ENCODE measurements around the gene USP31. TPM values are rescaled to one million over a fixed set of nuclear protein-coding genes. Genes with fewer than 3 reads are reported as not detected.
A peak's percentile ranks its signal among the peaks of the same experiment; 100 is the strongest.

USP31 gene
- 4.1 and 6.1 TPM in 2 replicates for total RNA-seq (2014; rRNA removed; shearing (Covaris generic))

DNA sequence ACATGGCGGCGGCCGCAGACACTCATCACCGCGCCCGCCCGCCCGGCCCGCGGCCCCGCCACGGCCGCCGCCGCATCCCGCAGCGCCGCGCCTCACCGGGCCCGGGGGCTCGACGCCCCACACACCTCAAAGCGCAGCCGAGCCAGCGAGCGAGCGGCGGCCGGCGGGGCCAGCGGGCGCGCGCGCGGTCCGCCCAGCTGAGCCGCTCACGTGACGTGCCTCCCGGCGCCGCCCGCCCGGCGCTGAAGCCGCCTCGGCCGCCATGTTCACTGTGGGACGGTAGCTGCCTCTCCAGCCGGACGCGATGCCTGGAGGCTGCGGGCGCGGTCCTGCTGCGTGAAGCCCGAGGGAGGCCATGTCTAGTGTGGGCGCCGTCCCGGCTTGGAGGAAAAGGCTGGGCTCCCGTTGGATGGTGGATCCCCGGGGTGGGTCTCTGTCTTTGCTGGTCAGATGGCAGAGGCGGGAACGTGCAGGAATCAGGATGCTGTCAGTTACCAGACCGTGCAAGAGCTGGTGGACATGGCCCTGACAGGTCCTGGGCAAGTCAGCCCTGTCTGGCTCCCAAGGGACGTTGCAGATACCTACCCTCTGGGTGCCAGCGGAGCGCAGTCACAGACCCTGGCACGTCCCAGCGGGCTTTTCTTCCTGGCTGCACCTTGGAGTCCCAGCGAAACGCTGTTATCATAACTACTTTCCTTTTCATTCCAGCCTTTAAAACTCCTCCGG lies at the start of gene USP31:
Gene USP31, minus strand, starts transcription at position 186 of the 726 bp plus-strand sequence. Its CDS starts 182 bp downstream, at position 4.
- Histone ChIP-seq H3K27ac (no peak within 1 kb of the TSS), H3K4me1 (replicated peaks) (peaks cover 27% of the 10 kb centered on the region)

GRCh38 chr16:23196539-23196938 lies 47.3 kb upstream of the USP31 start:
- Histone ChIP-seq H3K36me3 (no peaks in the 10 kb centered on the region), H3K9me3 (replicated peaks) (no peaks in the 10 kb centered on the region), H3K27me3 (replicated peaks) (0 out of 2 replicates have a peak, but pooled peaks cover 3% of the 10 kb centered on the region), H3K4me3 (no peak overlapping the region), H3K27ac (no peak overlapping the region), H3K4me1 (replicated peaks) (no peaks in the 10 kb centered on the region)
- no peak for DNase-seq (ENCODE audit: low read depth in 1 of 2, low spot score in 2 of 2)

More for the DNA sequence above, at the start of gene USP31:
- peak; percentile 83 to 96 for DNase-seq (ENCODE audit: low read depth in 1 of 2, low spot score in 2 of 2)
- H3K36me3 ChIP-seq = no peaks in the 10 kb centered on the region; the same call in 1 of the 2 replicates
- peaks cover 3% of the 10 kb centered on the region; the same call in 1 of the 2 replicates for H3K27me3 ChIP-seq (replicated peaks)
- no peaks in the 10 kb centered on the region; the same call in 1 of the 2 replicates for H3K9me3 ChIP-seq (replicated peaks)
- H3K4me3 ChIP-seq = peak within 1 kb of the TSS; percentile 93

DNA sequence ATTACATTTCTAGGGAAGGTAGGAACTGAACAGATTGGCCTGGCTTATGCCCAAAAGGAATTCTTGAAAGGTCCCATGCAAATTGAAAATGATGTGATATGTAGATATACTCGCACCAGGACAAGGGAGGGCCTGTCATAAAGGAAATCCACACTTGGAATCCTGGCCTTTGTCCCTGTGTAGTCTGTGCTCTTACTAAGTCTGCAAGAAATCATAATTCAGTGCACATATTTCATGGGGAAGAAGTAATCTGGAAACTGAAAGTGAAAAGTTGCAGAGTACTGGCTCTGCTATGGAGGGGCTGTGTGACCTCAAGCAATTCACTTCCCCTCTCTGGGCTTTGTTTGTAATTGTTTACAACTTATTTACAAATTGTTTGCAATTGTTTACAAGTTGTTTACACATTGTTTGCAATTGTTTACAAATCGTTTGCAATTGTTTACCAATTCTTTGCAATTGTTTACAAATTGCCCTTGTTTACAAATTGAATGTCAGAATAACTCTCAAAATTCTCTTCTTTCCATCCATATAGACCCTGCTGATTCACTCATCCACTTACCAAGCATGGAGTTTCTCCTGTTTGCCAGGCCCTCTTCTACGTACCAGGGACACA lies 46.2 kb upstream of the USP31 start:
- Histone ChIP-seq H3K9me3 (replicated peaks) (no peaks in the 10 kb centered on the region), H3K36me3 (no peaks in the 10 kb centered on the region), H3K4me1 (replicated peaks) (no peaks in the 10 kb centered on the region), H3K4me3 (no peak overlapping the region), H3K27me3 (replicated peaks) (no peaks in the 10 kb centered on the region), H3K27ac (no peak overlapping the region)
- no peak for DNase-seq (ENCODE audit: low read depth in 1 of 2, low spot score in 2 of 2)

- H3K4me3 ChIP-seq = no peak overlapping the region
- no peaks in the 10 kb centered on the region for H3K4me1 ChIP-seq (replicated peaks)
- no peaks in the 10 kb centered on the region for H3K36me3 ChIP-seq
- H3K27ac ChIP-seq = no peak overlapping the region
- no peak for DNase-seq (ENCODE audit: low read depth in 1 of 2, low spot score in 2 of 2)
- H3K9me3 ChIP-seq (replicated peaks) = no peaks in the 10 kb centered on the region
- no peaks in the 10 kb centered on the region for H3K27me3 ChIP-seq (replicated peaks)
Measured at GRCh38 chr16:23194497-23195221, 45.4 kb upstream of the USP31 start.

DNA sequence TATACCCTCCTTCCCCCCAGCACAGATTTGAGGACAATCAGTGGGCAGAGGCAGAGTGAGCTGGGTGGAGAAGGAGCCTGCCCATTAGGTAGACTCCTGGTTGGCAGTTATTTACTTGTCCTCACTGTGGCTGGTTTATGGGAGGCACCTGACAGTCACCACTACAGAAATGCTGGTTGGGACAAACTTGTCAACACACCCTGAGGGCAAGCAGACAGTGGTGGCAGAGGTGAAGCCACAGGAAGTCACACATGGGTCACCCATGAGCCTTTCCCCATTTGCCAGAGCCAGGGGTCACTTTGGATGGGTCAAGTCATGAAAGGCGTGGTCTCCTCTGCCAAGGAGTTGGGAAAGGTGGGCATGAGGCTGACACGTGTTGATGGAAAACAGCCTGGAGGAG lies 39.7 kb upstream of the USP31 start:
- H3K27ac ChIP-seq = no peak overlapping the region
- H3K36me3 ChIP-seq = no peaks in the 10 kb centered on the region
- H3K9me3 ChIP-seq (replicated peaks) = no peaks in the 10 kb centered on the region
- no peak overlapping the region for H3K4me3 ChIP-seq
- no peak for DNase-seq (ENCODE audit: low read depth in 1 of 2, low spot score in 2 of 2)
- peaks cover 20% of the 10 kb centered on the region for H3K27me3 ChIP-seq (replicated peaks)
- H3K4me1 ChIP-seq (replicated peaks) = no peaks in the 10 kb centered on the region

DNA sequence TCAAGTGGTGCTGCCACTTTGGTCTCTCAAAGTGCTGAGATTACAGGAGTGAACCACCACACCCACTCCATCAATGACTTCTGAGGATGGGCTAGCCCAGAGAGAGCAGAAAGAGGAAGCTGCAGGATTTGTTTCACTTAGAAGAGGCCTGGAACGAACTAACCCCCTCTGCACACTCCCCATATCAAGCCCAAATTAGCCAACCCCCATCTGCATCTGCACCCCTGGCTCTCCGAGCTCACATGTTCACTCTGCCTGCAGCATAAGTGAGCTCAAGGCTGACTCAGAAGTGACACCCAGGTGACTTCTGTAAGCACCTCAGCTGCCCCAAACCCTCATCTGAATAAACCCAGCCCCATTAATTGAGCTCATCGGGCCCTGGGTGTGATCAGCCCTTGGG lies 38.1 kb upstream of the USP31 start:
- no peak overlapping the region for H3K4me3 ChIP-seq
- peaks cover 36% of the 10 kb centered on the region for H3K27me3 ChIP-seq (replicated peaks)
- DNase-seq (ENCODE audit: low read depth in 1 of 2, low spot score in 2 of 2) = no peak
- no peak overlapping the region for H3K27ac ChIP-seq
- peaks cover 10% of the 10 kb centered on the region for H3K4me1 ChIP-seq (replicated peaks)
- H3K36me3 ChIP-seq = no peaks in the 10 kb centered on the region
- no peaks in the 10 kb centered on the region for H3K9me3 ChIP-seq (replicated peaks)

GRCh38 chr16:23186171-23186570 lies 36.9 kb upstream of the USP31 start:
- DNase-seq (ENCODE audit: low read depth in 1 of 2, low spot score in 2 of 2) = no peak
- H3K4me1 ChIP-seq (replicated peaks) = peaks cover 15% of the 10 kb centered on the region
- no peaks in the 10 kb centered on the region for H3K9me3 ChIP-seq (replicated peaks)
- H3K27me3 ChIP-seq (replicated peaks) = peaks cover 39% of the 10 kb centered on the region
- H3K36me3 ChIP-seq = no peaks in the 10 kb centered on the region
- H3K4me3 ChIP-seq = no peak overlapping the region
- H3K27ac ChIP-seq = no peak overlapping the region

DNA sequence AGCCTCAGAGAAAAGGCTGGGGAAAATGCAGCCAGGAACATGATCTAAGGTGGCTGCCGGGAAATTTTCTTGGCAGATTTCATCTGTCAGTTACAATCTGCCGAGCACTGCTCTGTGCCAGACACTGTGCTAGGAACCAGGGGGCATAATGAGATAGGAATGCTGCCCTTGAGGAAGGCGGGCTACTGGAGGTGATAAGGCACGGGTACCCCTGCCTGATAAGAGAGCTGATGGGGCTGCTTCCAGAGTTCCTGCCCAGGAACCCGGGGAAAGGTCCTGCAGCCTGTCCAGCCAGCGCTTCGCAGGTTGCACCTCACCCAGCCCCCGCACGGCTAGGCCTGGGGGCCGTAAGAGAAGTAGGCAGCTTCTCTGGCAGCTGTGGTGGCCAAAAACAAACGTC lies 36.4 kb upstream of the USP31 start:
- H3K4me3 ChIP-seq = no peak overlapping the region
- H3K9me3 ChIP-seq (replicated peaks) = no peaks in the 10 kb centered on the region
- H3K27ac ChIP-seq = no peak overlapping the region
- no peaks in the 10 kb centered on the region for H3K36me3 ChIP-seq
- H3K27me3 ChIP-seq (replicated peaks) = peaks cover 42% of the 10 kb centered on the region
- no peak for DNase-seq (ENCODE audit: low read depth in 1 of 2, low spot score in 2 of 2)
- peaks cover 15% of the 10 kb centered on the region for H3K4me1 ChIP-seq (replicated peaks)

DNA sequence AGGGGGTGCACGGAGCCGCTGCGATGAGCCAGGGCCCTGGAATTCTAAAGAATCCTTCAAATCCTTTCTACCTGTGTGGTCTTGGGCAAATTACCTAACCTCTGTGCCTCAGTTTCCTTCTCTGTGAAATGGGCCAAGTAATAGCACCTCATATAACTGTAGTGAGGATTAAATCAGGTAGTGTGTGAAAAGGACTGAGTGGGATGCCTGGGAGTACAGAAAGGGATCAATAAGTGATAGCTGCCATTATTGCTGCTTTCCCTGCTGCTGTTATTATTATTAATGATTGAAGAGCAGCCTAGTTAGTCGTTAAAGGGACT lies 34.3 kb upstream of the USP31 start:
- Histone ChIP-seq H3K27me3 (replicated peaks) (peaks cover 42% of the 10 kb centered on the region), H3K36me3 (no peaks in the 10 kb centered on the region), H3K27ac (no peak overlapping the region), H3K4me3 (no peak overlapping the region), H3K9me3 (replicated peaks) (no peaks in the 10 kb centered on the region), H3K4me1 (replicated peaks) (peaks cover 15% of the 10 kb centered on the region)
- no peak for DNase-seq (ENCODE audit: low read depth in 1 of 2, low spot score in 2 of 2)

DNA sequence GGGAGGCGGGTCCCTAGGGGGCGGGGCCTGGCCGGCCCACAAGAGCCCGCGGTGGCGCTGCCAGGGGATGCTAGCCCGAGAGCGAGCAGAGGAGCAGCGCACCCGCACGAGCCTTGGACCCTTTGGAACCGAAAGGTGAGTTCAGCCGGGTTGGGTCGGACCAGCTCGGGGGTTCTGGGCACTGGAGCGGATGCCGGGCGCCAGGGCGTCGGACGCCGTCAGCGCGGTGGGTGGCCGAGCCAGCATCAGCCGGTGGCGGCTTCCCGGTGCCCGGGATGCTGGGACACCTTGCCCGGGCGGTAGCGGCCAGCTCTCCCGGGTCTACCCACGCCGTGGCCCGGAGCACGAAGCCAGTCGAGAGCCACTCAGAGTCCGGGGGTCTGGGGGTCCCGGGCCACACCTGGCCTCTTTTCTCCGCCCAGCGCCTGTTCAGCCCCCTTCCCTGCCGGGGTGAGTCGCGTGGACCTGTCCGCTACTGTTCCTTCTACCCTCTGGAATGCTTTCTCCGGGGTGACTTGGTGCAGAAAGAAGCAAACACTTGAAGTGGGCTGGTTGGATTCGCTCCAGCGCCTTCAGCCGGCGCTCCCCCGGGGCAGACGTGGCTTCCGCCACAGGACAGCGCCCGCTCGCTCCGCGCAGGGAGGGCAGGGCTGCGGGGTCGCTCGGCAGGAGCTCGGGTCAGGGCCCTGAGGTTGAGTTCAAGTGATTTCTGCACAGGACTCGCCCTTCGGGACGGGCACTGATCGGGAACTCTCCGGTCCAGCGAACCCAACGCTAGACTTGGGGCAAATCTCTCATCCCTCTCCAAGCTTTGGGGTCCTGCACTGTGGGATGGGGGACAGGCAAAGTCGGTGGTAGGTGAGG lies 33.7 kb upstream of the USP31 start, which contains the start of gene SCNN1G:
Gene SCNN1G, plus strand, starts transcription at position 67 of the 864 bp plus-strand sequence. CDS start 3,527 bp downstream, outside the sequence.
- Histone ChIP-seq H3K27me3 (replicated peaks) (peaks cover 42% of the 10 kb centered on the region), H3K9me3 (replicated peaks) (no peaks in the 10 kb centered on the region), H3K27ac (no peak within 1 kb of the TSS), H3K4me1 (replicated peaks) (peaks cover 15% of the 10 kb centered on the region), H3K36me3 (no peaks in the 10 kb centered on the region), H3K4me3 (peak within 1 kb of the TSS; percentile 13; the same call in 1 of the 2 replicates)
- peak in 1 of 2 experiments; percentile 23 for DNase-seq (ENCODE audit: low read depth in 1 of 2, low spot score in 2 of 2)

GRCh38 chr16:23182206-23182678 lies 33.0 kb upstream of the USP31 start:
- H3K4me3 ChIP-seq = no peak overlapping the region
- H3K4me1 ChIP-seq (replicated peaks) = peaks cover 15% of the 10 kb centered on the region
- no peaks in the 10 kb centered on the region for H3K36me3 ChIP-seq
- H3K27me3 ChIP-seq (replicated peaks) = peaks cover 42% of the 10 kb centered on the region
- DNase-seq (ENCODE audit: low read depth in 1 of 2, low spot score in 2 of 2) = peak; percentile 28 to 74
- no peak overlapping the region for H3K27ac ChIP-seq
- no peaks in the 10 kb centered on the region for H3K9me3 ChIP-seq (replicated peaks)

DNA sequence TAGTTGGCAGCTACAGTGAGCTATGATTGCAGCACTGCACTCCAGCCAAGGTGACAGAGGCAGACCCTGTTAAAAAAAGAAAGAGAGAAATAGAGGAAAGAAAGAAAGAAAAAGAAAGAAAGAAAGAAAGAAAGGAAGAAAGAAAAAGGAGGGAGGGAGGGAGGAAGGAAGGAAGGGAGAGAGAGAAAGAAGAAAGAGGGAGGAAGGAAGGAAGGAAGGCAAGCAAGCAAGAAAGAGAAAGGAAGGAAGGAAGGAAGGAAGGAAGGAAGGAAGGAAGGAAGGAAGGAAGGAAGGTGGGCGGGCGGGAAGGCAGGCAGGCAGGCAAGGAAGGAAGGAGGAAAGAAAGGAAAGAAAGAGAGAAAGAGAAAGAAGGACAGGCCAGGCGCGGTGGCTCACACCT lies 32.3 kb upstream of the USP31 start:
- no peaks in the 10 kb centered on the region for H3K36me3 ChIP-seq
- H3K27ac ChIP-seq = no peak overlapping the region
- H3K4me1 ChIP-seq (replicated peaks) = peaks cover 15% of the 10 kb centered on the region
- H3K9me3 ChIP-seq (replicated peaks) = no peaks in the 10 kb centered on the region
- peaks cover 42% of the 10 kb centered on the region for H3K27me3 ChIP-seq (replicated peaks)
- no peak overlapping the region for H3K4me3 ChIP-seq
- no peak for DNase-seq (ENCODE audit: low read depth in 1 of 2, low spot score in 2 of 2)

GRCh38 chr16:23175651-23176050 lies 26.4 kb upstream of the USP31 start:
- Histone ChIP-seq H3K4me3 (no peak overlapping the region), H3K36me3 (no peaks in the 10 kb centered on the region), H3K4me1 (replicated peaks) (no peaks in the 10 kb centered on the region; the same call in 1 of the 2 replicates), H3K27ac (no peak overlapping the region), H3K9me3 (replicated peaks) (no peaks in the 10 kb centered on the region; the same call in 1 of the 2 replicates), H3K27me3 (replicated peaks) (peaks cover 2% of the 10 kb centered on the region; the same call in 1 of the 2 replicates)
- DNase-seq (ENCODE audit: low read depth in 1 of 2, low spot score in 2 of 2) = no peak
